Measurements from ENCODE around the gene C22orf15. TPM values are rescaled to one million over a fixed set of nuclear protein-coding genes. Genes with fewer than 3 reads are reported as not detected.

C22orf15 gene
- total RNA-seq, 1 experiment from 2014 or later: 2.7 TPM

DNA sequence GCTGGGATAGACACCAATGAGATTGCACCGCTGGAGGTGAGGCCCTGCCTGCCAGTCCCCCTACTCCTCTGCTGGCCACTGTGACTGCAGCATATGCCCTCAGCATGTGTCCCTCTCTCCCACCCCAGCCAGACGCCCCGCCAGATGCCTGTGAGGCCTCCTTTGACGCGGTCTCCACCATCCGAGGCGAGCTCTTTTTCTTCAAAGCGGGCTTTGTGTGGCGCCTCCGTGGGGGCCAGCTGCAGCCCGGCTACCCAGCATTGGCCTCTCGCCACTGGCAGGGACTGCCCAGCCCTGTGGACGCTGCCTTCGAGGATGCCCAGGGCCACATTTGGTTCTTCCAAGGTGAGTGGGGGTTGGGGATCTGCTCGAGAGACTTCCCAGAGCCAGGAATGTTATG is 18.3 kb downstream of the C22orf15 start (continued):
- TF ChIP-seq, protein P1, sequence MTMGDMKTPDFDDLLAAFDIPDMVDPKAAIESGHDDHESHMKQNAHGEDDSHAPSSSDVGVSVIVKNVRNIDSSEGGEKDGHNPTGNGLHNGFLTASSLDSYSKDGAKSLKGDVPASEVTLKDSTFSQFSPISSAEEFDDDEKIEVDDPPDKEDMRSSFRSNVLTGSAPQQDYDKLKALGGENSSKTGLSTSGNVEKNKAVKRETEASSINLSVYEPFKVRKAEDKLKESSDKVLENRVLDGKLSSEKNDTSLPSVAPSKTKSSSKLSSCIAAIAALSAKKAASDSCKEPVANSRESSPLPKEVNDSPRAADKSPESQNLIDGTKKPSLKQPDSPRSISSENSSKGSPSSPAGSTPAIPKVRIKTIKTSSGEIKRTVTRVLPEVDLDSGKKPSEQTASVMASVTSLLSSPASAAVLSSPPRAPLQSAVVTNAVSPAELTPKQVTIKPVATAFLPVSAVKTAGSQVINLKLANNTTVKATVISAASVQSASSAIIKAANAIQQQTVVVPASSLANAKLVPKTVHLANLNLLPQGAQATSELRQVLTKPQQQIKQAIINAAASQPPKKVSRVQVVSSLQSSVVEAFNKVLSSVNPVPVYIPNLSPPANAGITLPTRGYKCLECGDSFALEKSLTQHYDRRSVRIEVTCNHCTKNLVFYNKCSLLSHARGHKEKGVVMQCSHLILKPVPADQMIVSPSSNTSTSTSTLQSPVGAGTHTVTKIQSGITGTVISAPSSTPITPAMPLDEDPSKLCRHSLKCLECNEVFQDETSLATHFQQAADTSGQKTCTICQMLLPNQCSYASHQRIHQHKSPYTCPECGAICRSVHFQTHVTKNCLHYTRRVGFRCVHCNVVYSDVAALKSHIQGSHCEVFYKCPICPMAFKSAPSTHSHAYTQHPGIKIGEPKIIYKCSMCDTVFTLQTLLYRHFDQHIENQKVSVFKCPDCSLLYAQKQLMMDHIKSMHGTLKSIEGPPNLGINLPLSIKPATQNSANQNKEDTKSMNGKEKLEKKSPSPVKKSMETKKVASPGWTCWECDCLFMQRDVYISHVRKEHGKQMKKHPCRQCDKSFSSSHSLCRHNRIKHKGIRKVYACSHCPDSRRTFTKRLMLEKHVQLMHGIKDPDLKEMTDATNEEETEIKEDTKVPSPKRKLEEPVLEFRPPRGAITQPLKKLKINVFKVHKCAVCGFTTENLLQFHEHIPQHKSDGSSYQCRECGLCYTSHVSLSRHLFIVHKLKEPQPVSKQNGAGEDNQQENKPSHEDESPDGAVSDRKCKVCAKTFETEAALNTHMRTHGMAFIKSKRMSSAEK (CRISPR knock-in tag; IDR thresholded peaks at IDR 0.05; ENCODE audit: borderline replicate concordance): no peak

DNA sequence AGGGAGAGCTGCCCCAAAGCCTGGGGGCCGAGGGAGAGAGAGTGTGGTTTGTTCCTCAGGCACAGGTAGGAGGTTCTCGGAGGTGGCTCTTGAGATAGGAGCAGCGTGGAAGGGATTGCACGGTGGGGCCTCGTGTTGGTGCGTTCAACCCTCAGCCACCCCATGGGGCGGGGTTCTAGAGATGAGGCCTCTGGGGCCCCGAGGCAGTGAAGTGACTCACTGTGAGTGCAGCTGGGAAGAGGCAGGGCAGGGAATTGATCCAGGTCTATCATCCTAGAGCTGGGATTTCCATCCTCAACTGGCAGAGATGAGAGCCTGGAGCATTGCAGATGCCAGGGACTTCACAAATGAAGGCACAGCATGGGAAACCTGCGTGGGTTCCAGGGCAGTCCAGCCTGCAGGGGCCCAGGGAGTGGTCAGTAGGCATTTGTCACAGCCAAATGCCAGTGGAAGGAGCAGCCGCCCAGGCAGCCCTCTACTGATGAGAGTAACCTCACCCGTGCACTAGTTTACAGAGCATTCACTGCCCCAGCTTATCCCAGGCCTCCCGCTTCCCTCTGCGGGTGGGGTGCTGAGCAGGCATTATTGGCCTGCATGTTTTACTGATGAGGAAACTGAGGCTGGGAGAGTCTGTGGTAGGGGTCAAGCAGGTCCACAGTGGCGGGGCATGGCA is 18.9 kb downstream of the C22orf15 start:
- ATAC-seq: no peak
- H3K4me3 Mint-ChIP-seq: no peak overlapping the region
- no peaks in the 10 kb centered on the region for H3K36me3 Mint-ChIP-seq
- CTCF ChIA-PET: interaction anchor here (0.8 to 1.7 kb wide), 3 partner anchors 11 to 113 kb away, joined by 4 to 5 read pairs (median 4); partner anchors contain the start of gene MIF
- H3K27me3 Mint-ChIP-seq (ENCODE audit: low read depth): no peaks in the 10 kb centered on the region; the same call in 1 of the 2 replicates
- POLR2A ChIA-PET: no interaction called here
- H3K27ac Mint-ChIP-seq: peak overlapping the region; percentile 41; the same call in 1 of the 2 replicates
- TF ChIP-seq, protein P2, sequence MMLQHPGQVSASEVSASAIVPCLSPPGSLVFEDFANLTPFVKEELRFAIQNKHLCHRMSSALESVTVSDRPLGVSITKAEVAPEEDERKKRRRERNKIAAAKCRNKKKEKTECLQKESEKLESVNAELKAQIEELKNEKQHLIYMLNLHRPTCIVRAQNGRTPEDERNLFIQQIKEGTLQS (CRISPR knock-in tag; conservative IDR thresholded peaks at IDR 0.05): no peak
- no peak for TF ChIP-seq SMAD4 (CRISPR knock-in tag; IDR thresholded peaks at IDR 0.05)
- TF ChIP-seq, protein P3, sequence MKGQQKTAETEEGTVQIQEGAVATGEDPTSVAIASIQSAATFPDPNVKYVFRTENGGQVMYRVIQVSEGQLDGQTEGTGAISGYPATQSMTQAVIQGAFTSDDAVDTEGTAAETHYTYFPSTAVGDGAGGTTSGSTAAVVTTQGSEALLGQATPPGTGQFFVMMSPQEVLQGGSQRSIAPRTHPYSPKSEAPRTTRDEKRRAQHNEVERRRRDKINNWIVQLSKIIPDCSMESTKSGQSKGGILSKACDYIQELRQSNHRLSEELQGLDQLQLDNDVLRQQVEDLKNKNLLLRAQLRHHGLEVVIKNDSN (CRISPR knock-in tag; IDR thresholded peaks at IDR 0.05): no peak
- no peak for TF ChIP-seq HMGA2 (CRISPR knock-in tag; IDR thresholded peaks at IDR 0.05)
- no peak for TF ChIP-seq ZNF232 (CRISPR knock-in tag; IDR thresholded peaks at IDR 0.05)
- TF ChIP-seq ZNF138 (CRISPR knock-in tag; conservative IDR thresholded peaks at IDR 0.05): no peak
- H3K4me1 Mint-ChIP-seq: peaks cover 6% of the 10 kb centered on the region; the same call in 1 of the 2 replicates
- no peak for DNase-seq (ENCODE audit: low spot score)
- no peaks in the 10 kb centered on the region for H3K9me3 Mint-ChIP-seq

DNA sequence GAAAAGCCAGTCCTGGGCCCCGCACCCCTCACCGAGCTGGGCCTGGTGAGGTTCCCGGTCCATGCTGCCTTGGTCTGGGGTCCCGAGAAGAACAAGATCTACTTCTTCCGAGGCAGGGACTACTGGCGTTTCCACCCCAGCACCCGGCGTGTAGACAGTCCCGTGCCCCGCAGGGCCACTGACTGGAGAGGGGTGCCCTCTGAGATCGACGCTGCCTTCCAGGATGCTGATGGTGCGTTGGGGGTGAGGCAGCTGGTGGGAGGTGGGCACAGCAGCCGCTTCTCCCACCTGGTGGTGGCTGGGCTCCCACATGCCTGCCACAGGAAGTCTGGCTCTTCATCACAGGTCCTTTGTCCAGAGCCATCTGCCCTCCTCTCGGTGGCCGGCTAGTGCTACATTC is 19.5 kb downstream of the C22orf15 start:
- H3K27ac Mint-ChIP-seq: no peak overlapping the region
- no peaks in the 10 kb centered on the region; the same call in 1 of the 2 replicates for H3K27me3 Mint-ChIP-seq (ENCODE audit: low read depth)
- DNase-seq (ENCODE audit: low spot score) (no peak), ATAC-seq (no peak)
- H3K4me1 Mint-ChIP-seq: peaks cover 7% of the 10 kb centered on the region; the same call in 1 of the 2 replicates
- no peaks in the 10 kb centered on the region for H3K9me3 Mint-ChIP-seq
- no peaks in the 10 kb centered on the region for H3K36me3 Mint-ChIP-seq
- no peak overlapping the region for H3K4me3 Mint-ChIP-seq
- CTCF ChIA-PET: interaction anchor here (0.8 to 1.6 kb wide), 3 partner anchors 11 to 112 kb away, joined by 3 to 5 read pairs (median 4); partner anchors contain the start of genes CHCHD10 and MIF
- POLR2A ChIA-PET: no interaction called here
- no peak for TF ChIP-seq ELF4 (CRISPR knock-in tag; IDR thresholded peaks at IDR 0.05; ENCODE audit: low read depth)
- no peak for TF ChIP-seq NR3C1 (CRISPR knock-in tag; conservative IDR thresholded peaks at IDR 0.05; ENCODE audit: low read depth)
- TF ChIP-seq RORB (CRISPR knock-in tag; IDR thresholded peaks at IDR 0.05): no peak
- no peak for TF ChIP-seq EMX1 (CRISPR knock-in tag; IDR thresholded peaks at IDR 0.05)
- no peak for TF ChIP-seq FOXJ3 (CRISPR knock-in tag; IDR thresholded peaks at IDR 0.05; ENCODE audit: borderline replicate concordance)
- TF ChIP-seq, protein P4, sequence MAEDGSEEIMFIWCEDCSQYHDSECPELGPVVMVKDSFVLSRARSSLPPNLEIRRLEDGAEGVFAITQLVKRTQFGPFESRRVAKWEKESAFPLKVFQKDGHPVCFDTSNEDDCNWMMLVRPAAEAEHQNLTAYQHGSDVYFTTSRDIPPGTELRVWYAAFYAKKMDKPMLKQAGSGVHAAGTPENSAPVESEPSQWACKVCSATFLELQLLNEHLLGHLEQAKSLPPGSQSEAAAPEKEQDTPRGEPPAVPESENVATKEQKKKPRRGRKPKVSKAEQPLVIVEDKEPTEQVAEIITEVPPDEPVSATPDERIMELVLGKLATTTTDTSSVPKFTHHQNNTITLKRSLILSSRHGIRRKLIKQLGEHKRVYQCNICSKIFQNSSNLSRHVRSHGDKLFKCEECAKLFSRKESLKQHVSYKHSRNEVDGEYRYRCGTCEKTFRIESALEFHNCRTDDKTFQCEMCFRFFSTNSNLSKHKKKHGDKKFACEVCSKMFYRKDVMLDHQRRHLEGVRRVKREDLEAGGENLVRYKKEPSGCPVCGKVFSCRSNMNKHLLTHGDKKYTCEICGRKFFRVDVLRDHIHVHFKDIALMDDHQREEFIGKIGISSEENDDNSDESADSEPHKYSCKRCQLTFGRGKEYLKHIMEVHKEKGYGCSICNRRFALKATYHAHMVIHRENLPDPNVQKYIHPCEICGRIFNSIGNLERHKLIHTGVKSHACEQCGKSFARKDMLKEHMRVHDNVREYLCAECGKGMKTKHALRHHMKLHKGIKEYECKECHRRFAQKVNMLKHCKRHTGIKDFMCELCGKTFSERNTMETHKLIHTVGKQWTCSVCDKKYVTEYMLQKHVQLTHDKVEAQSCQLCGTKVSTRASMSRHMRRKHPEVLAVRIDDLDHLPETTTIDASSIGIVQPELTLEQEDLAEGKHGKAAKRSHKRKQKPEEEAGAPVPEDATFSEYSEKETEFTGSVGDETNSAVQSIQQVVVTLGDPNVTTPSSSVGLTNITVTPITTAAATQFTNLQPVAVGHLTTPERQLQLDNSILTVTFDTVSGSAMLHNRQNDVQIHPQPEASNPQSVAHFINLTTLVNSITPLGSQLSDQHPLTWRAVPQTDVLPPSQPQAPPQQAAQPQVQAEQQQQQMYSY (CRISPR knock-in tag; IDR thresholded peaks at IDR 0.05): no peak
- TF ChIP-seq, protein P5, sequence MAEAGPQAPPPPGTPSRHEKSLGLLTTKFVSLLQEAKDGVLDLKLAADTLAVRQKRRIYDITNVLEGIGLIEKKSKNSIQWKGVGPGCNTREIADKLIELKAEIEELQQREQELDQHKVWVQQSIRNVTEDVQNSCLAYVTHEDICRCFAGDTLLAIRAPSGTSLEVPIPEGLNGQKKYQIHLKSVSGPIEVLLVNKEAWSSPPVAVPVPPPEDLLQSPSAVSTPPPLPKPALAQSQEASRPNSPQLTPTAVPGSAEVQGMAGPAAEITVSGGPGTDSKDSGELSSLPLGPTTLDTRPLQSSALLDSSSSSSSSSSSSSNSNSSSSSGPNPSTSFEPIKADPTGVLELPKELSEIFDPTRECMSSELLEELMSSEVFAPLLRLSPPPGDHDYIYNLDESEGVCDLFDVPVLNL (CRISPR knock-in tag; IDR thresholded peaks at IDR 0.05; ENCODE audit: borderline replicate concordance, low read depth): no peak
- no peak for TF ChIP-seq ZNF423 (CRISPR knock-in tag; IDR thresholded peaks at IDR 0.05)
- TF ChIP-seq ZNF671 (CRISPR knock-in tag; IDR thresholded peaks at IDR 0.05): no peak
- TF ChIP-seq, protein P6, sequence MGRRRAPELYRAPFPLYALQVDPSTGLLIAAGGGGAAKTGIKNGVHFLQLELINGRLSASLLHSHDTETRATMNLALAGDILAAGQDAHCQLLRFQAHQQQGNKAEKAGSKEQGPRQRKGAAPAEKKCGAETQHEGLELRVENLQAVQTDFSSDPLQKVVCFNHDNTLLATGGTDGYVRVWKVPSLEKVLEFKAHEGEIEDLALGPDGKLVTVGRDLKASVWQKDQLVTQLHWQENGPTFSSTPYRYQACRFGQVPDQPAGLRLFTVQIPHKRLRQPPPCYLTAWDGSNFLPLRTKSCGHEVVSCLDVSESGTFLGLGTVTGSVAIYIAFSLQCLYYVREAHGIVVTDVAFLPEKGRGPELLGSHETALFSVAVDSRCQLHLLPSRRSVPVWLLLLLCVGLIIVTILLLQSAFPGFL (CRISPR knock-in tag; IDR thresholded peaks at IDR 0.05; ENCODE audit: borderline replicate concordance): no peak
- TF ChIP-seq, protein P3 (CRISPR knock-in tag; IDR thresholded peaks at IDR 0.05): no peak
- TF ChIP-seq, protein P7, sequence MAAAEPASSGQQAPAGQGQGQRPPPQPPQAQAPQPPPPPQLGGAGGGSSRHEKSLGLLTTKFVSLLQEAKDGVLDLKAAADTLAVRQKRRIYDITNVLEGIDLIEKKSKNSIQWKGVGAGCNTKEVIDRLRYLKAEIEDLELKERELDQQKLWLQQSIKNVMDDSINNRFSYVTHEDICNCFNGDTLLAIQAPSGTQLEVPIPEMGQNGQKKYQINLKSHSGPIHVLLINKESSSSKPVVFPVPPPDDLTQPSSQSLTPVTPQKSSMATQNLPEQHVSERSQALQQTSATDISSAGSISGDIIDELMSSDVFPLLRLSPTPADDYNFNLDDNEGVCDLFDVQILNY (CRISPR knock-in tag; IDR thresholded peaks at IDR 0.05): no peak
- TF ChIP-seq SMAD4 (CRISPR knock-in tag; IDR thresholded peaks at IDR 0.05): no peak
- TF ChIP-seq ZNF219 (CRISPR knock-in tag; IDR thresholded peaks at IDR 0.05; ENCODE audit: borderline replicate concordance): no peak
